ENCODE results near the gene TAB3.

DNA sequence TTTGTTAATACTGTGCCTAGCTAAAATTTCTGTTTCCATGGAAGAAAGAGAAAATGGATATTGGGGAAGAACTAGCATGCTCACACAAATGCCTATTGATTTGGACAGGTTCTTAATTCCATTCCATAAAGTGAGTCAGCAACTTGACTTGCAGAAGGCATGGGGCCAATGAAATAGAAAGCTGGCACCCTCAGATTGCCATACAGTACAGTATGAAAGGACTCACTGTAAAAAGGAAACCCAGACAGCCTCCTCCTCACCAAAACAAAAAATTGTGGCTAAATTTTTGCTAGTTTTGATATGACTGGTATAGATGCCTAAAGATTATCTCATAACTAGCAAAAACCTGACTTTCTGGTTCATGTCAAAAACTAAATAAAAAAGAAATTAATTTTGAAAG, 11.2 kb upstream of the TAB3 start:
- TF ChIP-seq, protein P1, sequence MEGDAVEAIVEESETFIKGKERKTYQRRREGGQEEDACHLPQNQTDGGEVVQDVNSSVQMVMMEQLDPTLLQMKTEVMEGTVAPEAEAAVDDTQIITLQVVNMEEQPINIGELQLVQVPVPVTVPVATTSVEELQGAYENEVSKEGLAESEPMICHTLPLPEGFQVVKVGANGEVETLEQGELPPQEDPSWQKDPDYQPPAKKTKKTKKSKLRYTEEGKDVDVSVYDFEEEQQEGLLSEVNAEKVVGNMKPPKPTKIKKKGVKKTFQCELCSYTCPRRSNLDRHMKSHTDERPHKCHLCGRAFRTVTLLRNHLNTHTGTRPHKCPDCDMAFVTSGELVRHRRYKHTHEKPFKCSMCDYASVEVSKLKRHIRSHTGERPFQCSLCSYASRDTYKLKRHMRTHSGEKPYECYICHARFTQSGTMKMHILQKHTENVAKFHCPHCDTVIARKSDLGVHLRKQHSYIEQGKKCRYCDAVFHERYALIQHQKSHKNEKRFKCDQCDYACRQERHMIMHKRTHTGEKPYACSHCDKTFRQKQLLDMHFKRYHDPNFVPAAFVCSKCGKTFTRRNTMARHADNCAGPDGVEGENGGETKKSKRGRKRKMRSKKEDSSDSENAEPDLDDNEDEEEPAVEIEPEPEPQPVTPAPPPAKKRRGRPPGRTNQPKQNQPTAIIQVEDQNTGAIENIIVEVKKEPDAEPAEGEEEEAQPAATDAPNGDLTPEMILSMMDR (tag by site-specific recombination; IDR thresholded peaks at IDR 0.05): no peak
- no peak for TF ChIP-seq YY1 (tag by site-specific recombination; IDR thresholded peaks at IDR 0.05)
- TF ChIP-seq SALL2 (tag by site-specific recombination; IDR thresholded peaks at IDR 0.05; ENCODE audit: borderline replicate concordance): no peak
- TF ChIP-seq, protein P2, sequence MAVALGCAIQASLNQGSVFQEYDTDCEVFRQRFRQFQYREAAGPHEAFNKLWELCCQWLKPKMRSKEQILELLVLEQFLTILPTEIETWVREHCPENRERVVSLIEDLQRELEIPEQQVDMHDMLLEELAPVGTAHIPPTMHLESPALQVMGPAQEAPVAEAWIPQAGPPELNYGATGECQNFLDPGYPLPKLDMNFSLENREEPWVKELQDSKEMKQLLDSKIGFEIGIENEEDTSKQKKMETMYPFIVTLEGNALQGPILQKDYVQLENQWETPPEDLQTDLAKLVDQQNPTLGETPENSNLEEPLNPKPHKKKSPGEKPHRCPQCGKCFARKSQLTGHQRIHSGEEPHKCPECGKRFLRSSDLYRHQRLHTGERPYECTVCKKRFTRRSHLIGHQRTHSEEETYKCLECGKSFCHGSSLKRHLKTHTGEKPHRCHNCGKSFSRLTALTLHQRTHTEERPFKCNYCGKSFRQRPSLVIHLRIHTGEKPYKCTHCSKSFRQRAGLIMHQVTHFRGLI (tag by site-specific recombination; IDR thresholded peaks at IDR 0.05): no peak

Data from HEK293 (cell line).